ENCODE data around the gene KCNG2.

DNA sequence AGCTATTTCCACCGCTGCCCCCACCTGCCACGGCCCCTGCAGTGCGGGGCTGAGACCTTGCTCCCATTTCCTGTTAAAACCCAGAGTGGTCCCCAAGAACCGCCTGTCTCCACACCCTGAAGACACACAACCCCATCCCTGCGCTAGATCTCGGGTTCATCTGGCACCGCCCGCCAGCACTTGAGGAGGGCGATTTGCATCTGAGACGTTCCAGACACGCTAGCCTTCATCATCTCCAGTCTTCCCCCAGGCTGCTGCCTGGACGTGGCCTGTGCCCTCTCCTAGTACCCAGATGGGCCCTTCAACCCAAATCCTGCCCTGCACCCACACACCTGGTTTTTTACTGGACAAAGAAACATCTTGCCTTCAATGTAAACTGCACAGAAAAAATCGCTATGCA lies 103.9 kb downstream of the KCNG2 start:
- TF ChIP-seq REST (tag by site-specific recombination; IDR thresholded peaks at IDR 0.05) (no peak), ZNF280D (tag by site-specific recombination; IDR thresholded peaks at IDR 0.05) (no peak), ZFP3 (tag by site-specific recombination; IDR thresholded peaks at IDR 0.05; ENCODE audit: low read depth) (no peak), TCF7L2 (IDR thresholded peaks at IDR 0.05; ENCODE audit: borderline replicate concordance, low read depth, low read length) (no peak), ZNF138 (tag by site-specific recombination; IDR thresholded peaks at IDR 0.05; ENCODE audit: borderline replicate concordance) (no peak), ZNF624 (tag by site-specific recombination; IDR thresholded peaks at IDR 0.05) (no peak)
- TF ChIP-seq, protein P1, sequence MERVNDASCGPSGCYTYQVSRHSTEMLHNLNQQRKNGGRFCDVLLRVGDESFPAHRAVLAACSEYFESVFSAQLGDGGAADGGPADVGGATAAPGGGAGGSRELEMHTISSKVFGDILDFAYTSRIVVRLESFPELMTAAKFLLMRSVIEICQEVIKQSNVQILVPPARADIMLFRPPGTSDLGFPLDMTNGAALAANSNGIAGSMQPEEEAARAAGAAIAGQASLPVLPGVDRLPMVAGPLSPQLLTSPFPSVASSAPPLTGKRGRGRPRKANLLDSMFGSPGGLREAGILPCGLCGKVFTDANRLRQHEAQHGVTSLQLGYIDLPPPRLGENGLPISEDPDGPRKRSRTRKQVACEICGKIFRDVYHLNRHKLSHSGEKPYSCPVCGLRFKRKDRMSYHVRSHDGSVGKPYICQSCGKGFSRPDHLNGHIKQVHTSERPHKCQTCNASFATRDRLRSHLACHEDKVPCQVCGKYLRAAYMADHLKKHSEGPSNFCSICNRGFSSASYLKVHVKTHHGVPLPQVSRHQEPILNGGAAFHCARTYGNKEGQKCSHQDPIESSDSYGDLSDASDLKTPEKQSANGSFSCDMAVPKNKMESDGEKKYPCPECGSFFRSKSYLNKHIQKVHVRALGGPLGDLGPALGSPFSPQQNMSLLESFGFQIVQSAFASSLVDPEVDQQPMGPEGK (tag by site-specific recombination; IDR thresholded peaks at IDR 0.05): no peak
- TF ChIP-seq, protein P2, sequence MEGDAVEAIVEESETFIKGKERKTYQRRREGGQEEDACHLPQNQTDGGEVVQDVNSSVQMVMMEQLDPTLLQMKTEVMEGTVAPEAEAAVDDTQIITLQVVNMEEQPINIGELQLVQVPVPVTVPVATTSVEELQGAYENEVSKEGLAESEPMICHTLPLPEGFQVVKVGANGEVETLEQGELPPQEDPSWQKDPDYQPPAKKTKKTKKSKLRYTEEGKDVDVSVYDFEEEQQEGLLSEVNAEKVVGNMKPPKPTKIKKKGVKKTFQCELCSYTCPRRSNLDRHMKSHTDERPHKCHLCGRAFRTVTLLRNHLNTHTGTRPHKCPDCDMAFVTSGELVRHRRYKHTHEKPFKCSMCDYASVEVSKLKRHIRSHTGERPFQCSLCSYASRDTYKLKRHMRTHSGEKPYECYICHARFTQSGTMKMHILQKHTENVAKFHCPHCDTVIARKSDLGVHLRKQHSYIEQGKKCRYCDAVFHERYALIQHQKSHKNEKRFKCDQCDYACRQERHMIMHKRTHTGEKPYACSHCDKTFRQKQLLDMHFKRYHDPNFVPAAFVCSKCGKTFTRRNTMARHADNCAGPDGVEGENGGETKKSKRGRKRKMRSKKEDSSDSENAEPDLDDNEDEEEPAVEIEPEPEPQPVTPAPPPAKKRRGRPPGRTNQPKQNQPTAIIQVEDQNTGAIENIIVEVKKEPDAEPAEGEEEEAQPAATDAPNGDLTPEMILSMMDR (tag by site-specific recombination; IDR thresholded peaks at IDR 0.05): no peak
- TF ChIP-seq, protein P3, sequence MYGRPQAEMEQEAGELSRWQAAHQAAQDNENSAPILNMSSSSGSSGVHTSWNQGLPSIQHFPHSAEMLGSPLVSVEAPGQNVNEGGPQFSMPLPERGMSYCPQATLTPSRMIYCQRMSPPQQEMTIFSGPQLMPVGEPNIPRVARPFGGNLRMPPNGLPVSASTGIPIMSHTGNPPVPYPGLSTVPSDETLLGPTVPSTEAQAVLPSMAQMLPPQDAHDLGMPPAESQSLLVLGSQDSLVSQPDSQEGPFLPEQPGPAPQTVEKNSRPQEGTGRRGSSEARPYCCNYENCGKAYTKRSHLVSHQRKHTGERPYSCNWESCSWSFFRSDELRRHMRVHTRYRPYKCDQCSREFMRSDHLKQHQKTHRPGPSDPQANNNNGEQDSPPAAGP (tag by site-specific recombination; IDR thresholded peaks at IDR 0.05): no peak
